Neural progenitor cell (in vitro differentiated cells): ENCODE results near the gene TASOR. TPM values are rescaled to one million over a fixed set of nuclear protein-coding genes. Genes with fewer than 3 reads are reported as not detected.

Experiments
- DNase-seq: peaks from one replicate; pipeline ENCODE4 v3.0.0-alpha.2; 2016; ENCODE audit warnings: low spot score
- H2AFZ ChIP-seq: fragments of 200-600 bp; sonication (generic); replicated peaks from 2 replicates; pipeline ENCODE4 v1.6.1; 2016; ENCODE audit warnings: antibody characterized with exemption
- H3F3A ChIP-seq: fragments of 200-600 bp; sonication (generic); 2 replicates; pipeline ENCODE4 v1.6.1; 2016; ENCODE audit warnings: antibody characterized with exemption, low read depth
- H3K27ac ChIP-seq: fragments of 200-600 bp; sonication (generic); 2 replicates; pipeline ENCODE4 v1.5.1; 2016; ENCODE audit warnings: mild to moderate bottlenecking
- H3K27me3 ChIP-seq: fragments of 200-600 bp; sonication (generic); 2 replicates; pipeline ENCODE4 v1.6.1; 2016; ENCODE audit warnings: mild to moderate bottlenecking, moderate library complexity
- H3K36me3 ChIP-seq: fragments of 200-600 bp; sonication (generic); 2 replicates; pipeline ENCODE4 v1.5.1; 2016
- H3K4me1 ChIP-seq: fragments of 200-600 bp; sonication (generic); 2 replicates; pipeline ENCODE4 v1.6.1; 2016; ENCODE audit warnings: mixed run types
- H3K4me2 ChIP-seq: fragments of 200-600 bp; sonication (generic); 2 replicates; pipeline ENCODE4 v1.6.1; 2016
- H3K4me3 ChIP-seq: fragments of 200-600 bp; sonication (generic); 2 replicates; pipeline ENCODE4 v1.5.1; 2016
- H3K79me2 ChIP-seq: fragments of 200-600 bp; sonication (generic); 2 replicates; pipeline ENCODE4 v1.6.1; 2016; ENCODE audit warnings: low read depth
- H3K9ac ChIP-seq: fragments of 200-600 bp; sonication (generic); 2 replicates; pipeline ENCODE4 v1.6.1; 2016
- H3K9me3 ChIP-seq: fragments of 200-600 bp; sonication (generic); 2 replicates; pipeline ENCODE4 v1.5.1; 2016; ENCODE audit warnings: low read depth
- H4K20me1 ChIP-seq: fragments of 200-600 bp; sonication (generic); 2 replicates; pipeline ENCODE4 v1.6.1; 2016; ENCODE audit warnings: low read depth
- H3K27ac Mint-ChIP-seq: 3 replicates; pipeline ENCODE4 v1.8.0; 2021; ENCODE audit warnings: mixed read lengths
- H3K27me3 Mint-ChIP-seq: 2 replicates; pipeline ENCODE4 v1.8.0; 2022; ENCODE audit warnings: low read depth, mild to moderate bottlenecking, inconsistent platforms, moderate library complexity, mixed read lengths; ENCODE audit not compliant: insufficient read depth
- H3K36me3 Mint-ChIP-seq: 3 replicates; pipeline ENCODE4 v1.8.0; 2021; ENCODE audit warnings: mixed read lengths
- H3K4me1 Mint-ChIP-seq: 3 replicates; pipeline ENCODE4 v1.8.0; 2021; ENCODE audit warnings: mixed read lengths
- H3K4me3 Mint-ChIP-seq: 3 replicates; pipeline ENCODE4 v1.8.0; 2021; ENCODE audit warnings: mild to moderate bottlenecking, moderate library complexity, mixed read lengths
- H3K9me3 Mint-ChIP-seq: 3 replicates; pipeline ENCODE4 v1.8.0; 2020; ENCODE audit warnings: mixed read lengths
- CTCF ChIP-seq: fragments of 200-600 bp; sonication (generic); IDR thresholded peaks from 2 replicates; pipeline ENCODE4 v1.5.1; 2017; ENCODE audit warnings: antibody characterized with exemption, mild to moderate bottlenecking
- EZH2 ChIP-seq: fragments of 200-600 bp; sonication (generic); IDR thresholded peaks from 2 replicates; pipeline ENCODE4 v1.6.1; 2017; ENCODE audit warnings: antibody characterized with exemption, mild to moderate bottlenecking, moderate library complexity
- EZH2phosphoT487 ChIP-seq: fragments of 200-600 bp; sonication (generic); IDR thresholded peaks from 2 replicates; pipeline ENCODE4 v1.6.1; 2017; ENCODE audit warnings: antibody characterized with exemption
- total RNA-seq: library from RNA; depleted of rRNA; stranded (reverse); fragments of >200 nt; gene quantifications from 2 replicates; pipeline ENCODE4 v1.2.3, GENCODE V29; 2015; ENCODE audit warnings: low replicate concordance

TASOR gene
- total RNA-seq, 1 donor from 2014 or later = 141 TPM

DNA sequence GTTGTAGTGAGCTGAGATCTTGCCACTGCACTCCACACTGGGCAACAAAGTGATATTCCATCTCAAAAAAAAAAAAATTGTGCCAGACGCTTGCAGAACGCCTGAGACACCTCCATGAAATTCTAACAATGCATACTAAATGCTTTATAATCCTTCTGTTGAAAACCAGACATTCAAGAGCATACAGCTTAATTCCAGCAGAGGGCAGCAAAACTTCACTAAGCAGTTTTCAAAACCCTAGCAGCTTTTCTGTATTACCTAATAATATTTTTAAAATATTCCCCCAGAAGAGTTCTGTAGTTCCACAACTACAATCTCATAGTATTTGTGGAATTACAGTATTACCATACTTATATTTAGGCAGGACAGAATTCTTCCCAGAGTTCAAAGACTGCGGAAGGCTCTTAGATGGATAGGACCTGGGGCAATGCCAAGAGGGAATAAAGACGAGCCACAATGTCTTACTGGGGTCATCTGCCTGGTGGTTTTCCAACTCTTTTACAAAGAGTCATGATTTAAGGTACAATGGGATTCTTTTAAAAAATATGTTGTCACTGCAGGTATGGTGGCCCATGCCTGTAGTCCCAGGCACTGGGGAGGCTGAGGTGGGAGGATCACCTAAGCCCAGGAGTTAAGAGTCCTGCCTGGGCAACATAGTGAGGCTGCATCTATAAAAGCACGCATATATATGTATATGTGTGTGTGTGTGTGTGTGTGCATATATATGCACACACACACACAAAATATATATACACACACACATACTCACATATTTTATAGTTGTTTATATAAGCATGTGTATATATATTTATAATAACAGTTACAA is 19.6 kb upstream of the TASOR start:
- Mint-ChIP-seq H3K4me1 (no peaks in the 10 kb centered on the region), H3K4me3 (no peak overlapping the region), H3K27ac (no peak overlapping the region), H3K27me3 (no peaks in the 10 kb centered on the region), H3K36me3 (no peaks in the 10 kb centered on the region), H3K9me3 (peaks cover 5% of the 10 kb centered on the region)
- Histone ChIP-seq H3K9ac (no peak overlapping the region), H4K20me1 (no peaks in the 10 kb centered on the region), H3K4me1 (no peaks in the 10 kb centered on the region), H3K9me3 (no peaks in the 10 kb centered on the region), H3K27me3 (no peaks in the 10 kb centered on the region), H3K79me2 (no peaks in the 10 kb centered on the region), H3K4me2 (no peak overlapping the region), H3K36me3 (no peaks in the 10 kb centered on the region), H2AFZ (no peak overlapping the region), H3K4me3 (no peak overlapping the region), H3K27ac (no peak overlapping the region), H3F3A (no peaks in the 10 kb centered on the region)
- TF ChIP-seq EZH2phosphoT487 = no peak
- peak; percentile 93 for TF ChIP-seq CTCF
- TF ChIP-seq EZH2 = no peak
- DNase-seq = peak; percentile 78

DNA sequence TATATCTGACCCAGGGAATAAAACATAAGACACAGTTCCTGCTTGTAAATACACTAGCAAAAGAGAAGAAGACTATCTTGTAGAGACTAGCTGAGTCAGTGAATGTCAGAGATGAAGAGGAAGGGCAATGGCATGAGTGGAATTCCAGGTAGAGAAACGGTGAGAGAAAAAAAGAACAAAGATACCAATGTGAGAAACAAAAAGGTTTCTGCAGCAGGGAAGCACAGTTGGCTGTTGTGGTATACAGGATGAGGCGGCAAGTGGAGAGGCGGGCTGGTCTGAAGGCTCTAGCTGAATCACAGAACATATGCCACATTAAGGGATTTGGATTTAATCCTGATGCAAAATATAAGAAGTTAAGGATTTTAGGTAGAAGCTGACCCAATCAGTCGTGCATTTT is 17.1 kb upstream of the TASOR start:
- no peaks in the 10 kb centered on the region for H3K4me1 Mint-ChIP-seq
- Histone ChIP-seq H3K9me3 (no peaks in the 10 kb centered on the region), H3K36me3 (no peaks in the 10 kb centered on the region), H2AFZ (no peak overlapping the region), H3K9ac (no peak overlapping the region), H3K4me2 (no peak overlapping the region), H3K27me3 (no peaks in the 10 kb centered on the region), H3K4me1 (no peaks in the 10 kb centered on the region), H3K79me2 (no peaks in the 10 kb centered on the region), H3F3A (no peaks in the 10 kb centered on the region), H3K4me3 (no peak overlapping the region), H4K20me1 (no peaks in the 10 kb centered on the region), H3K27ac (no peak overlapping the region)
- no peaks in the 10 kb centered on the region for H3K36me3 Mint-ChIP-seq
- no peaks in the 10 kb centered on the region for H3K9me3 Mint-ChIP-seq
- H3K4me3 Mint-ChIP-seq = no peak overlapping the region
- no peak for DNase-seq
- H3K27ac Mint-ChIP-seq = no peak overlapping the region
- no peaks in the 10 kb centered on the region for H3K27me3 Mint-ChIP-seq
- TF ChIP-seq CTCF = no peak
- TF ChIP-seq EZH2phosphoT487 = no peak
- no peak for TF ChIP-seq EZH2

DNA sequence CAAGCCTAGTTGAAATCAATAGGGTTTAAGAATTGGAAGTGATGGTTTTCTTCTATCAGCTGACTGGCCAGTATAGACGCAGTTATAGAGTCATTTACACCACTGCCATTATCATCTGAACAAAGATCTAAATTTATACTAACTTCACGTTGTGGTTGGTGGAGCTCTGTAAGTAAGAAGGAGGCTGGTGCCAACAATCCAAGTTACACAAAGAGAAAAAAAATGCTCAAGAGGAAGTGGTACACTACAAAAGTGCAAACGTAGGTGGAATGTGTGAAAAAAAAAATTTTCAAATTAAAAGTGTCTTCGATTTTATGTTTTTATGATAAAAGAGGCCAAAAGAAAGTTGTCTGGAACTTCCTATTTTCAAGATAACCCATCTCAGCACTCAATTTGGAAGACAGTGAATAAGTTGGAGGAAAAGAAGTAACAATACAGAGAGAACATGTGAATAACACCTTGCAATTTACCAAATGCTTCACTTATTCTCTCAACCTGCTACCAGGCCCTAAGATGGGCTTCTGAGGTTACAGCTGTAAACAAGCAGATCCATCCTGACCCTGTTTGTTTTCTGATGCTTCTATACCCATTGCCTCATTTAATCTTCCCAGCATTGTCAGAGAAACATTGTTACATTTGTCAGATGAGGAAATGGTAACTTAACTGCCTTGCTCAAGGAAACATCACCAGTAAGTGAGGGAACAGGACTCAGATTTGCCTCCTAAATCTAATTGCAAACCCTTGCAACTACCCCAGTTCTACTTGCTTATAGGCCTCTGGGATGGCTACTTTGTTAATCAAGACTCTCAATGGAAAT is 12.0 kb upstream of the TASOR start:
- Histone ChIP-seq H3K9ac (no peak overlapping the region), H3K27ac (no peak overlapping the region), H3K4me2 (no peak overlapping the region), H3K4me3 (no peak overlapping the region), H3F3A (no peaks in the 10 kb centered on the region), H3K36me3 (no peaks in the 10 kb centered on the region), H3K4me1 (no peaks in the 10 kb centered on the region), H3K79me2 (no peaks in the 10 kb centered on the region), H3K9me3 (no peaks in the 10 kb centered on the region), H2AFZ (no peak overlapping the region), H4K20me1 (no peaks in the 10 kb centered on the region), H3K27me3 (no peaks in the 10 kb centered on the region)
- Mint-ChIP-seq H3K27ac (no peak overlapping the region), H3K9me3 (no peaks in the 10 kb centered on the region), H3K4me1 (no peaks in the 10 kb centered on the region), H3K27me3 (no peaks in the 10 kb centered on the region), H3K4me3 (no peak overlapping the region), H3K36me3 (no peaks in the 10 kb centered on the region)
- TF ChIP-seq EZH2 (no peak), EZH2phosphoT487 (no peak), CTCF (no peak)
- DNase-seq = no peak
